Activated gamma-delta T cell treated with anti-CD3 and anti-CD28 coated beads, Interleukin-2, amount 50 U/mL, for 16 hours (primary cell): ENCODE results near the gene GPS1.

Experiments used
- DNase-seq: peaks from one replicate; pipeline ENCODE4 v3.0.0-alpha.2; 2020; ENCODE audit warnings: low read depth

GPS1 gene

DNA sequence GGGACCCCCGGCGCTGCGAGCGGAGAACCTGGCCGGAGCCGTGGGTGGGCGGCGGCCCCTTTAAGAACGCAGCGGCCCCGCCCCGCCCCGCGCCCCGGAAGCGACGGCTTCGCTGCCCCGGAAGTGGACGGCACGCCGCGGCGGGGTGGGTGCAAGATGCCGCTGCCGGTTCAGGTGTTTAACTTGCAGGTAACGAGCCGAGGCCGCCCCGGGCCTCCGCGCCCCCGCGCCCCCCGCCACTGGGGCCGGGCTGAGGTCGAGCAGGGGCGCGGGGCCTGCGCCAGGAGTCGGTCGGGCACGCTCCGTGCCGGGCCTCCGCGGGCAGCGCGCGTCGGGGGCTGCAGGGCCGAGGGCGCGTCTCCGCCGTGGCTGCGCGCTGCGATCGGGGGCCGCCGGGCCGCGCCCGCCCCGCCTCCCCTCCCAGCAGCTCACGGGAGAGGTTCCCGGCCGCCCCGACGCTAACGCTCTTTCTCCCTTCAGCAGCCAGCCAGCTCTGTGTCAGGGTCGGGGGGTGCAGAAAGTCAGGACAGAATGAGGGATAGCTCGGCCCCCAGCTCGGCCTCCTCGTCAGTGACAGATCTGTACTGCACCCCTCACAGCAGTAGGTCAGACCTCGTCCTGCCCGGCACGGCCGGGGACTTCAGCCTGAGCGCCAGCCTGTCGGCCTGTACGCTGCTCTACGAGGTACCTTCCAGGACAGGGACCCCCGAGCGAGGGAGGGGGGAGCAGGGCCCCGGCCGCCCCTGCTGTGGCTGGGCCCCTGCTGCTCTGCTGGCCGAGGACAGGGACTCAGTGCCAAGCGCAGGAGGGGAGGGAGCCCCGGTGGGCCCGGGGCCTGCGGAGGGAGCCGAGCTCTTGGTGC lies at the start of gene GPS1, which contains the start of gene RFNG:
Gene GPS1 (plus strand): TSS at position 123 of the 862 bp plus-strand sequence. CDS start 34 bp downstream, at position 157.
Gene RFNG (minus strand): TSS at position 36 of the 862 bp plus-strand sequence. CDS start 45 bp downstream, outside the sequence.
- peak; percentile 73 for DNase-seq

DNA sequence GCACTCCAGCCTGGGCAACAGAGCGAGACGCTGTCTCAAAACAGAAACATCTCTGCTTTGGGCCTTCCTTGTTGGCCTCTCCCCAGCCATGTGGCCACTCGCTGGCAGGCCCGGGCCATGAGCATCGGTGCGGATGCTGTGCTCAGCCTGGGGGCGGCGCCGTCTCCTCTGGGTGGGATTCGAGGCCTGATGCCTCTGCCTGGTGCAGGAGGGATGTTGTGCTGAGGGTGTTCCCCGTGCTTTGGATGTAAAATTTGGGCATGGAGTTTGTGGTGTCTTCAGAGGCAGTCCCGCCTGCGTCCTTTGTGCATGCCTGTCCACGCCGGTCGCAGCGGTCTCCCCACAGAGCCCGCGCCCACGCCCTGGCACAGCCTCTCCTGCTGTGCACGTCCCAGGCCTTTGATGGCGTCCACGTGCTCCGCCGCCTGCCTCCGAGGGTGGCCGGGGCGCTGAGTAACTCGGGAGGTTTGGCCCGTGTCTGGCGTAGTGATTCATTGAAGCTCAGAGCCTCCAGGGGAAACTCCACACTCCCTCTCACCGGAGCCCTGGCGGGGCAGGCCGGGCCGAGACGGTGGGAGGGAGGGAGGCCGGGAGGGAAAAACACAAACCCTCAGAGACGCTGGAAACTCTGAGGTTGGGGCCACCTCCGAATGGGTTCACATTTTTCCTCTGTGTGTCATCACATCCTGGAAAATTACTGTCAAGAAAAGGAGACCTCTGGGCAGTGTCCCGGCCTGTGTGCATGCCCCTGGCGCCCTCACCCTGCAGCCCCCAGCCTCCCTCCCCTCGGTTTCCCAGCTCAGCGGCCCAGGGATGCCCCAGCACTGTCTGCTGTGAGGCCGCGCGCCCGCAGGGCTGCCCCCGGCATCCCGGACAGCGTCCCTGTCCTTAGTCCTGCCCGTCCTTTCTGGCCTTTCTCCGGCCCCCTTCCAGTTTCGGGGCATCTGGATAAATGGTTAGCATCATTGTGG lies 48.0 kb upstream of the GPS1 start:
- DNase-seq, result no peak

- DNase-seq, result no peak
Measured at GRCh38 chr17:82004517-82005455, 46.9 kb upstream of the GPS1 start.

GRCh38 chr17:82005701-82006348 lies 45.9 kb upstream of the GPS1 start:
- no peak for DNase-seq

DNA sequence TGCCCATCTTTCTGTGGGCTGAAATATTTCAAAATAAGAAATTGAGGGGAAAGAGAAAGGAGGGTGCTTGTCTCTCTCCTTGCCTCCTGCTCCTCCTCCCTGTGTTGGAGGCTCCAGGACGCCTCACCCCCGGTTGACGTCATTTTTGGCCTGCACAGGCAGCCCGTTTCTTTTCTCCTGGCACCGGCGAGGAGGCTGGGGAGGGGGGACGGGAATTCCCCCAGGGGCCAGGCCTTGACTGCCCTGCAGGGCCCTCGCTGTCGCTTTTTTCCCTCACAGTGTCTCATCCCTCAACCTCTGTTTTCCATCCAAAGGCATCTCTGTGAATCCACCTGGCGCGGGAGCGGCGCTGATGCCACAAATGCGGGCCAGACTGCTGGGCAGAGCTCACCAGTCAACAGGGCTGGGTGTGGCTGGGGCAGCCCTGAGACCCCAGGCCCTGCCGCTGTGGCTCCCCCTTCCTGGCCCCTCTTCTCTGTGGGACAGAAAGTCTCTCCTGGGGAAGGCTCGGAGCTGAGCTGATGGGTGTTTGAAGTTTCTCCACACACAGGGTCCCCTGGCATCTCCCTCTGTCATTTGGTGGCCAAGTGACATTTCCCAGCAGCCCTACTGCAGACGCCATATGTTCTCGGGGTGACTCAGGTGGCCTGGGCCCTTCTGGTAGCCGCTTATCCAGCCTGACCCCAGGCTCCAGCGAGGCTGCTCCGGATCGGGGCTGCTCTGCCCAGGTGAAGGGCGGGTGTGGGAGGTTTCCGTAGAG lies 45.0 kb upstream of the GPS1 start:
- DNase-seq, result no peak

GRCh38 chr17:82007228-82007494 lies 44.5 kb upstream of the GPS1 start:
- no peak for DNase-seq

- no peak for DNase-seq
Measured at GRCh38 chr17:82007495-82008257, 44.0 kb upstream of the GPS1 start.

DNA sequence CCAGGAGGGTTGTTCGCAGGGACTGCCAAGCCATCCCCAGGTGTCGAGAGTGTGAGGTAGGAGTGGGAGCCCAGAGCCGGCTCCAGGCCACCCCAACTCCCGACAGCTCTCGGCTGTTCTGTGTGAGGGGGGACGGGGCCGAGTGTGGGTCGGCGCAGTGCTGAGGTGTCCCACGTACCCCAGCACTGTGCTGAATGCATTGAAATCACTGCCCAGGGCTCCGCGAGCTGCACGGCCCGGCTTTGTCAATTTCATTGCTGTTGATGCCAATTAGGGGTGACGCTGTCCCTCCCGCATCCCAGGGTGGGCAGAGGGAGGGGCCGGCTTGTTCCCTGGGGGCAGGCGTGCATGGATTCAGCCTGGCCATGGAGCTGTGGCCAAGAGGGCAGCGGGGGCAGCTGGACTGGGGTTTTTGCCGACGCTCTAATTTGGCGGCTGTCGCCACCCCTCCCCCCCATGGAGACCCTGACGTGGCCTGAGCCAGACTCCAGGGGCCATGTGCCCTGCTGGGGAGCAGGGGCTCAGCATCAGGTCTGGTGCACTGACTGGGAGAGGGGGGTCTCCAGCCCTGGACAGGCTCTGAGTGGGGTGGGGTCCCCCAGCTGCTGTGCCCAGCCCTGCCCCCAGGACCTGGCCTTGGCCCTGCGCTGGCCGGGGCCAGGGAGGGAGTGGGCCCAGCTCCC lies 43.3 kb upstream of the GPS1 start:
- no peak for DNase-seq

DNA sequence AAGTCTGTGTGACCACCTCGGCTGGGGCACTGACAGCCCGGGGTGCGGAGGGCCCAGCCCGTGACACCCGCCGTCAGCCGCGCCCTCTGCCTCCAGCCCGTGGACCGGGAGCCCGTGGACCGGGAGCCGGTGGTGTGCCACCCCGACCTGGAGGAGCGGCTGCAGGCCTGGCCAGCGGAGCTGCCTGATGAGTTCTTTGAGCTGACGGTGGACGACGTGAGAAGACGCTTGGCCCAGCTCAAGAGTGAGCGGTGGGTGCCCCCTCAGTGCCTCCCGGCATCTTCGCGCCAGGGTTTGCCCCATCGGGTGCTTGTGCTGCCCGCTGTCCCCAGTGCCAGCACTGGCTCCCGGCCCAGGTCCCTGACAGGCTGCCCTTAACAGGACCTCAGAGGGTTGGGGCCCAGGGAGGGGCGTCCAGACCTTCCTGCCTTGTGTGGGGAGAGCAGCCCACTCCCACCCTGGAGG lies 42.7 kb upstream of the GPS1 start:
- DNase-seq, result no peak

- DNase-seq, result no peak
Measured at GRCh38 chr17:82009413-82009812, 42.3 kb upstream of the GPS1 start.

- no peak for DNase-seq
Measured at GRCh38 chr17:82010575-82011525, 40.8 kb upstream of the GPS1 start.

DNA sequence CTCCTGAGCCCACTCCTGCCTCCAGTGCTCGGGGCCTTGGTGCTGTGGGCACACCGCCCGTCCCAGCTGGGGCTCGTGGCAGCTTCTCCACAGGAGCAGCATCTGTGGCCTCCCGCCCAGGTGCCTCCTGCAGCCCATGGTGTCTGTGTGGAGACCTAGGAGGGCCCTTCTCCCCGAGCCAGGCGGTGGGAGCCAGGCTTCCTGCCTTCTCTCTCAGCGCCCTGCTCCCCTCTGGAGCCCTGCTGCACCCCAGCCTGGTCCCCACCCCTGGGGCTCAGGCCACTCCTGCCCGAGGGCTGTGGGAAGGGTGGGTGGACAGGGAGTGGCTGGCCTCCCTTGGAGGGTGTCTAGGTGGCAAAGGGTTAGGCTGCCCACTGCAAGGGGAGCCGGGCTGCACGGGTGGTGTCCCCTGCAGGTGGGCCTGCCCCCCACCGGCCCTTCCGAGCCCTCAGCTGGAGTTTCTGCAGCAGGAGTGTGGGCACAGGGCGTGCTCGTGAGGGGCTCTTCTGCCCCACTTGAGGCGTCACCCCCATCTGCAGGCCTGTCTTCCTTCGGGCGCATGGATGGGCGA lies 40.0 kb upstream of the GPS1 start:
- DNase-seq, result no peak

DNA sequence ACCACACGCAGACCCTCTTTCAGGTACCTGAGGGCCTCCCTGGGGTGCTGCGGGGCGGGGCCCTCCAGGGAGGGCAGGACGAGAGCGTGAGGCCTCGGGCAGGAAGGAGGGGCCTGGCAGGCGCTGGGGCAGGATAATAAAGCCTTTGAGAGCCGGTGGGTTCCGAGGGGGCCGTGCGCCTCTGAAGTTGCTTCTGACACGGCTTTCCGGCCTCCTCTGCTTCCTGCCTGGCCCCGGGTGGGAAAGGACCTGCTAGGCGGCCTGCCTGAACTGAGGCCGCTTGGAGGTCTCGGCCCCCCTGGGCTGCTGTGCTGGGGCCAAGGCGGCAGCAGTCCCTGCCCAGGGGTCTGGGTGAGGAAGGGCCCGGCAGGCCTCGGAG lies 39.4 kb upstream of the GPS1 start:
- no peak for DNase-seq

DNA sequence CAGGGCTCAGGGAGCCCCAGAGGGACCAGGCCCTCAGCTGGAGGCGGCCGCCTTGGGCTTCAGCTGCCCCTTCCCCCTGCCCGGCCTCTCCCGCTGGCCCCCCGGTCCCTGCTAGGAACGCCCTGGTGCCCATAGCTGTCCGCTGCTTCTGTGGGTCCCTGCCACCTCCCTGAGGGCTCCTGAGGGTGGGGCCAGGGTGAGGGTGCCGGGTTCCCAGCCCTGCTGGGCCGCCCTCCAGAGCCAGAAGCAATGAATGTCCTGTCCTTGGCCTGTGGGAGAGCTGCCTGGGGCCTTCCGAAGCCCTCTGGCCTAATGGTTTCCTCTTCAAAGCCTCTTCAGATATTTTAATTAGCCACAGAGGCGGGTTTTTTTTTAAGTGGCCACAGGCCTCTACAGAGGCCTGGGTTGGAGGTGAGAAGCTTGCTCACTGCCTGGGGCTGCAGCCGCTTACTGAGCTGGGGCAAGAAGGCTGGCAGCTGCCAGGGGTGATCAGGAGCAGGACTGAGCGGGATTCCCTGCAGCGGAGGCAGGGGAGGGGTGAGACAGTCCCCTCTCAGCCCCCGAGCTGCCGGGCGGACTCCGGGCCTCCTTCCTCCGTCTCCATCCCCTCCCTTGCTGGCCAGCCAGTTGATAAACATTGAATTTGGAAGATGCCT lies 38.9 kb upstream of the GPS1 start:
- no peak for DNase-seq

DNA sequence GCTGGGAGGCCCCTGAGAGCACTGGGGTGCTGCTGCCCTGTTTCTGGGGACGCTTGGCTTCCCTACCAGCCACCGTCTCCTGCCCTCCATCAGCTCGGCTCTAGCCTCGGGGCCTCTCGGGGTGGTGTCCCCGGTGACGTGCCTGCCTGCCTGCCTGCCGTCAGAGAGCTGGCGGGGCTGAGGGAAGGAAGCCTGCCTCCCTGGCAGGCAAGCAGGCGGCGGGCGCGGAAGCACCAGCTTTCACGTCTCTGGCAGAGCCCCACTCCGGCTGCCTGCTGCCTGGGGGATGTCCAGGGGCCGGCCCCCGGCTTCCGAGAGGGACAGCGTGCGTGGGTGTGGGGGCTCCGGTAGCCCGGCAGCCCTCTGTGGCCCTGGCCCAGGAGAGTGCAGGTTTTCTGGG lies 38.4 kb upstream of the GPS1 start:
- no peak for DNase-seq

DNA sequence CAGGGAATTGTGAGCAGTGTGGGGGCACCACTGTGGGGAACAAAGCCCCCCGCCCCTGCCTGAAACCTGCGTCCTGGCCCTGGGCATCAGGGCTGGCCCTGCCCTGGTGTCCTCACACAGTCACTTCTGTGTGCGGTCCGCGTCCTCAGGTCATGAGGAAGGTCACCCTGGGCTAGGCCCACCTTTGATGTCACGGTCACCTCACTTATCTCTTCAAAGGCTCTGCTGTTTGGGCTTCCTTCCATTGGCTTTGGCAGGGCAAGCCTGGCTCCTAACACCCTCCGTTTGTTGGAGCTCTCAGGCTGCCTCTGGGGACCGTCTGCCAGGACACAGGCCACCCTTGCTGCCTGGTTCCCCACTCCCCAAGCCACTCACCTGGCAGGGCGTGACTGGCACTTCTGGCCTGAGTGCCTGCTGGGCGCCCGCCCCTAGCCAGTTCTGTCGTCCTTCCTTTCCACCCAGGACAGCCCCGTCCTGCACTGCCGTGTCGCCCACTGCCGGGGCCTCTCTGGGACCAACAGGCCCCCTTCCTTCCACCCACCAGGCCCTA lies 37.9 kb upstream of the GPS1 start:
- no peak for DNase-seq

DNA sequence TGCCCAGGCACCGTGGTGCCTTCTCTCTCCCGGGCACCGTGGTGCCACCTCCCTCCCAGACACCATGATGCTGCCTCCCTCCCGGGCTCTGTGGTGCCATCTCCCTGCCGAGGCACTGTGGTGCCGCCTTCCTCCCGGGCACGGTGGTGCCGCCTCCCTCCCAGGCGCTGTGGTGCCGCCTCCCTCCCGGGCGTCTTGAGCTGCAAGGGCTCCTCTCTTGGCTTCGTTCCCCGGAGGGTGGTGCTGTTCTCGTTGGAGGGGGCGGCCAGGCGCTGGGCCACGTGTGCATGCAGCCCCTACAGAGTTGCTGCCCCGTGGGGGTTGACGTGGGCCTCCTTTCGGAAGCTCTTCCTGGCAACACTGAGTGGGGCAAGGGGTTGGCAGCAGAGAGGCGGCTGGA lies 37.3 kb upstream of the GPS1 start:
- DNase-seq, result no peak
